Gastrocnemius medialis (tissue), 4 donors: ENCODE measurements around the gene DNAAF5. TPM values are rescaled to one million over a fixed set of nuclear protein-coding genes. Genes with fewer than 3 reads are reported as not detected.
A peak's percentile ranks its signal among the peaks of the same experiment; 100 is the strongest.

Experiments
- ATAC-seq, 2 donors: fragments of 150-250 bp; one replicate each; pipeline ENCODE4 v1.9.1; 2016
- DNase-seq, 2 donors: peaks; one replicate each; pipeline ENCODE4 v3.0.0-alpha.2; 2019
- H3K27ac ChIP-seq, 4 donors: fragments of 200-600 bp; sonication (generic); 1 replicate in 1 of 4; 2 replicates in 3 of 4; pipeline ENCODE4 v1.5.1; 2016 to 2018; ENCODE audit warnings: mild to moderate bottlenecking in 2 of 4, moderate library complexity in 1 of 4
- H3K27me3 ChIP-seq, 3 donors: fragments of 200-600 bp; sonication (generic) in 2 of 3; 1 replicate in 1 of 3; 2 replicates in 2 of 3; pipeline versions ENCODE4 v1.5.1 to v1.6.0; 2016 to 2019; ENCODE audit warnings: mild to moderate bottlenecking in 1 of 3, moderate library complexity in 1 of 3
- H3K36me3 ChIP-seq, 2 donors: fragments of 200-600 bp; sonication (generic) in 1 of 2; one replicate each; pipeline ENCODE4 v1.5.1; 2017 to 2018
- H3K4me1 ChIP-seq, 2 donors: fragments of 200-600 bp; sonication (generic) in 1 of 2; one replicate each; pipeline ENCODE4 v1.5.1; 2016 to 2017; ENCODE audit warnings: mild to moderate bottlenecking in 2 of 2
- H3K4me3 ChIP-seq, 4 donors: fragments of 200-600 bp; sonication (generic) in 3 of 4; 1 replicate in 1 of 4; 2 replicates in 3 of 4; pipeline ENCODE4 v1.5.1; 2016 to 2019; ENCODE audit warnings: mild to moderate bottlenecking in 2 of 4
- H3K9me3 ChIP-seq, 3 donors: fragments of 200-600 bp; sonication (generic) in 2 of 3; 1 replicate in 1 of 3; 2 replicates in 2 of 3; pipeline ENCODE4 v1.5.1; 2016 to 2019
- CTCF ChIP-seq, 5 experiments: fragments of 450-650 bp in 3 of 5; fragments of 200-600 bp in 2 of 5; sonication (generic) in 2 of 5; IDR thresholded peaks in 4 of 5; conservative IDR thresholded peaks in 1 of 5; 1 replicate in 4 of 5; 2 replicates in 1 of 5; pipeline ENCODE4 v1.5.1; 2016 to 2019; ENCODE audit warnings: antibody characterized with exemption in 5 of 5, mild to moderate bottlenecking in 3 of 5, moderate library complexity in 3 of 5
- POLR2A ChIP-seq, 2 donors: fragments of 450-650 bp; IDR thresholded peaks; one replicate each; pipeline ENCODE4 v1.6.1; 2017; ENCODE audit warnings: antibody characterized with exemption in 2 of 2, mild to moderate bottlenecking in 2 of 2, moderate library complexity in 2 of 2
- in situ Hi-C, 4 donors: fragments of 200-750 bp; cut with MboI; loops; one replicate each; pipeline versions ENCODE4 v1.15.0 to v1.8.0; 2017; ENCODE audit warnings: low sequenced_read_pairs in 4 of 4
- intact Hi-C: fragments of 100-400 bp; cut with DNase I; formaldehyde crosslinking; loops from one replicate; pipeline ENCODE4 v1.15.1; 2023; ENCODE audit warnings: low total_unique reads
- total RNA-seq, 4 donors: library from RNA; depleted of rRNA; stranded (reverse); fragments of >200 nt; gene quantifications; one replicate each; pipeline versions ENCODE4 v1.1.0 to v1.2.3, GENCODE V29; 2016

The DNAAF5 gene
- total RNA-seq, 4 donors from 2014 or later, result 22.4 to 36.2 (median 30.6) TPM

DNA sequence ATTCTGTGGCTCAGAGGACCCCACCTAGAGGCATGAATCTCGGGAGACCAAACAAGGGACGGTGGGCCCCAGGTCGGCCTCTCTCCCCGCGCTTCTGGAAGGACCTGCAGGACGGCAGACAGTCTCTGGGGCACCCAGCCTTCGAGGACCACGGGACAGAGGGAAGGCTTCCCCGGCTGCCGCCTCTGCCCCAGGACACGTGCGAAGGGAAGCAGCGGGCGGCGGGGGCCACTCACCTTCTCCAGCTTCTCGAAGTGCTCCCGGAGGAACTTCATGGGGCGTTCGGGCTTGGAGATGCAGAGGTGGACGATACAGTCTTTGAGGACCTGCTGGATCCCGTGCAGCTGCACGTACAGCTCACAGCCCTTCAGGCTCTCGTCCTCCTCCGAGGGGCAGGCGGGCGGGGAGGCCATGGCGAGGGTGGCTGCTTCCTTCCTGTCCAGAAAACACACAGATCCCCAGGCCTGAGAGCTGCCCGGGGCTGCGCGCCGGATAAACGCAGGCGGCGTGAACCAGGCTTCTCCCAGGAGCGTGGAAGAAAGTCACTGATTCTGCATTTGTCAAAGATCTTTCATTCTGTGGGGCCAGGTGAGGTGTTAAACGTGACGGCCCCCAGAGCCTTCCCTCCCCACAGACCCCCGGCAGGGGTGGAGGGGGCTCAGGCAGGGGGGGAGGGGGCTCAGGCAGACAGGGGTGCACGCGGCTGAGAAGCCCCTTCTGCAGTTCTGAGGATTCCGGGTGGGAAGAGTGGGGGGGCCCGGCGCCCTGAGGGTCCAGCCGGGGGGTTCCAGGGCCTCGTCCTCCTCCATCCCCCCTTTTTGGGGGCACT lies 15.2 kb upstream of the DNAAF5 start:
- H3K36me3 ChIP-seq, result no peaks in the 10 kb centered on the region
- no peaks in the 10 kb centered on the region for H3K4me1 ChIP-seq
- H3K27me3 ChIP-seq, result peaks cover 8 to 11% (median 10%) of the 10 kb centered on the region in 3 donors
- TF ChIP-seq POLR2A (IDR thresholded peaks at IDR 0.05), result no peak
- no peak for TF ChIP-seq CTCF (IDR thresholded peaks at IDR 0.05 in 4 of 5, conservative IDR thresholded peaks at IDR 0.05 in 1 of 5)
- DNase-seq (no peak), ATAC-seq (no peak)
- intact Hi-C loops (no loop called here), in situ Hi-C loops (no loop called here)
- peak overlapping the region in 3 of 4 donors; percentile 40 to 43 (median 41) for H3K27ac ChIP-seq
- H3K4me3 ChIP-seq, result peak overlapping the region; percentile 34 to 53 (median 48)
- no peaks in the 10 kb centered on the region for H3K9me3 ChIP-seq

DNA sequence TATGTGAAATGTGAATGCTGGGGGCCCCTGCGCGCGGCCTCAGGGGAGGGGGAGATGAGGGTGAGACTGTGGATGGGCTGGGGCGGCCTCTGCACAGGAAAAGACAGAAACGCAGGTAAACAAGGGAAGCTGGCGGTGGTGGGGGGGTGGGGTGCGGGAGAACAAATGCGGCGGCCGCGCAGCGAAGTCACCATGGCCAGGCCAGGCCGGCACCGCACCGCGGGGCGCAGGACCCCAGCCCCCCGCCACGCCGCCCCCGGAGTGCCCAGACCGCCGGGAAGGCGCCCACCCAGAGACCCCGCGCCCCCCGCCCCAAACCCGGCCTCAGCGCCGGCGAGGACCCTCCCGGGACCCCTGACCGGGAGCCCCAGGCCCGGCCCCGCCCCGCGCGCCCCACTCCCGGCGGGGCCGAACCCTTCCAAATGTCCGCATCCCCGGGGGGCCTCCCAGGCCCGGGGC lies 14.5 kb upstream of the DNAAF5 start:
- peak overlapping the region; percentile 34 to 53 (median 48) for H3K4me3 ChIP-seq
- H3K9me3 ChIP-seq, result no peaks in the 10 kb centered on the region
- peak overlapping the region in 3 of 4 donors; percentile 40 to 43 (median 41) for H3K27ac ChIP-seq
- peaks cover 8 to 11% (median 10%) of the 10 kb centered on the region in 3 donors for H3K27me3 ChIP-seq
- H3K4me1 ChIP-seq, result no peaks in the 10 kb centered on the region
- no peaks in the 10 kb centered on the region for H3K36me3 ChIP-seq
- TF ChIP-seq CTCF (IDR thresholded peaks at IDR 0.05 in 4 of 5, conservative IDR thresholded peaks at IDR 0.05 in 1 of 5), result no peak
- TF ChIP-seq POLR2A (IDR thresholded peaks at IDR 0.05), result no peak
- DNase-seq (no peak), ATAC-seq (no peak)
- in situ Hi-C loops (no loop called here), intact Hi-C loops (no loop called here)

DNA sequence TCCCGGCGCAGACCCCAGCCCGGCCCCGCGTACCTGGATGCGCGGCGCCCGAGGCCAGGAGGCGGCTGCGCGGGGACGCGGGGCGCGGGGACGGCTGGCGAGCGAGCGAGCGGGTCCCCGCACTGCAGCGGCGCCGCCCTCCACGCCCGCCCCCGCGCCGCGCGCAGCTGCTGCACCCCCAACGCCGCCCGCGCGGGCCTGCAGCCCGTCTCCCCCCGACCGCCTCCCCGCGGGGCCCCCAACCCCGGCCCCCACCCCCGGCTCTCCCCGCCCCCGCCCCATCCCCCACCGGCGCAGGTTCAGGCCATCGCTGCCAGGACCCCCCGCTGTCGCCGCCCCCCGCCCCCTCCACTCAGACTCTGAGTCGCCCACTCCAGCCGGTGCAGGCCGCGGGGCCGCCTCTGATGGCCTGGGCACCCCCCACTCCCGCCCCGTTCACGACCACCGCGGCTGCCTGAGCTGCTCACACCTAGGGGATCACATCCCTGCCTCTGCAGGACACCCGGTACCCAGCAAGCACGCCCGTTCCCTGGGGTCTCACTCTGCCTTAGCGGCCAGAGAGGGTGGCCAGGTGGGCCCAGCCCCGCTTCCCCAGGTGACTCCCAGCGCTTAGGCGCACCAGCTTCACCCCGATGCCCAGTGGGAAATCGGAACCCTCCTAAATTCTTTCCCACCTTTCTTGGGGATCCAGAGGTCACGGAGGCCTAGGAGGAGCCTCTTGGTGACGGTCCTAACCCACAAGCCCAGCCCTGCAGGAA lies 13.9 kb upstream of the DNAAF5 start:
- no peak for ATAC-seq

GRCh38 chr7:713139-713457 lies 13.4 kb upstream of the DNAAF5 start:
- Histone ChIP-seq H3K36me3 (no peaks in the 10 kb centered on the region), H3K9me3 (no peaks in the 10 kb centered on the region), H3K4me1 (no peaks in the 10 kb centered on the region), H3K27me3 (peaks cover 8 to 11% (median 10%) of the 10 kb centered on the region in 3 donors), H3K4me3 (no peak overlapping the region), H3K27ac (no peak overlapping the region)
- in situ Hi-C loops (no loop called here), intact Hi-C loops (no loop called here)
- DNase-seq (no peak), ATAC-seq (no peak)
- no peak for TF ChIP-seq CTCF (IDR thresholded peaks at IDR 0.05 in 4 of 5, conservative IDR thresholded peaks at IDR 0.05 in 1 of 5)
- no peak for TF ChIP-seq POLR2A (IDR thresholded peaks at IDR 0.05)

More for the DNA sequence above, 13.9 kb upstream of the DNAAF5 start:
- no peak for DNase-seq
- TF ChIP-seq CTCF (IDR thresholded peaks at IDR 0.05 in 4 of 5, conservative IDR thresholded peaks at IDR 0.05 in 1 of 5) (no peak), POLR2A (IDR thresholded peaks at IDR 0.05) (no peak)
- intact Hi-C loops (no loop called here), in situ Hi-C loops (no loop called here)
- Histone ChIP-seq H3K27me3 (peaks cover 8 to 11% (median 10%) of the 10 kb centered on the region in 3 donors), H3K9me3 (no peaks in the 10 kb centered on the region), H3K4me3 (peak overlapping the region in 3 of 4 donors; percentile 46 to 53 (median 49)), H3K36me3 (no peaks in the 10 kb centered on the region), H3K4me1 (no peaks in the 10 kb centered on the region), H3K27ac (no peak overlapping the region)
